CD4-positive, alpha-beta T cell treated with Interleukin-2 at 100 ng/mL for 4 hours (primary cell): ENCODE measurements around the gene HOMER1.
"Not testable (repeated sequence)": the region's sequence is repeated elsewhere in the genome, so short reads cannot be mapped to it uniquely, and the experiment has no call there.

ENCODE experiments used
- DNase-seq: peaks from one replicate; pipeline ENCODE4 v3.0.0-alpha.2; 2020; ENCODE audit warnings: low spot score

The HOMER1 gene

GRCh38 chr5:79517601-79518000, 3.7 kb upstream of the HOMER1 start:
- DNase-seq, result no peak

DNA sequence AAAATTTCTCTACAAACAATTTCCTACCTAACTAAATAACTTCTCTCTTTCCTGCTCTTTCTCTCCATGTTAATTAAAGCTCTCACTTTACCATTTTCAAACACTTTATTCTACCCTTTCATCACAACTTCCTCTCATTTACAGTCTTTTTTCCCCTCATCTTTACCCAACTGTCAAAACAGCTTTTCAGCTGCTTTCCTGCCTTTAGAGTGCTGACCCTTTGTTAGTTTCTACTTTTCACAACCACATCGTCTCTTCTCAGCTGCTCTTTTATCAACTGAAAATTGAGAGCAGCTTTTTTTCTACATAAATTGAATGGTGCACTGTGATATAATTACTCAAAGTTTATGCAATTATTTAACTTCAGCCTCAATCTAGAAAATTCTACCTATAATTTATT, 3.1 kb upstream of the HOMER1 start:
- DNase-seq, result no peak

GRCh38 chr5:79516331-79516730, 2.4 kb upstream of the HOMER1 start:
- DNase-seq, result not testable (repeated sequence)

DNA sequence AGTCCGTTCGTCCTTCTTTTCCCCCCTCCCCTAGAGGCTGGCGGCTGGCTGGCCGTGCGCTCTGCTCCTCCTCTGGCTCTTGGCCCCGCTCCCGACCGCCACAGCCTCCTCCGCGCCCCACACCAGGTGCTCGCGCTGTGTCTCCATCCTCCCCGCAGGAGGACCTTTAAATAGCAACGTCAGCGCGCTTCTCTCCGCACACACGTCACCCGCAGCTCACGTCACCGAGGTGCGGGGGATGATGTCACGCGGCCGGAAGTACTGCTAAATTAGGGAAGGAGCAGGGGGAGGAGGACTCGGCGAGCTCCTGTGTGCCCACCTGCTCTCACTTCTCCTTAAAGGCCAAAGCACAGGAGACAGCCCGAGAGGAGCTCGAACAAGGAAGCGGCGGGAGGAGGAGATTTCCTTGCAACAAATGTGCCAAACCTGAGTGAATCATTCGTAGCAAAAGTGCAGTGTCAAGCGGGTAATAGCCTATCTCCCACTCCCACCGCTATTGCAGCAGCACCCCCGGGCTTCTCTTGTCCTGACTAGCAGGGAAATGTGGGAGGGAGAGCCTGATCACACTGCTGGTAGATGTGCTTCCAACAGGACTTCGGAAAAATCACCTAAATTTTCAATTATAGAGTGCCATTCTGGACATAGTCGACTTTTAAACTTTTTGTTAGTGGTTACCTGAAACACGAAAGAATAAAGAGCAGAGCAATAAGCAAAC, 614 bp upstream of the HOMER1 start:
- DNase-seq, result peak; percentile 90

DNA sequence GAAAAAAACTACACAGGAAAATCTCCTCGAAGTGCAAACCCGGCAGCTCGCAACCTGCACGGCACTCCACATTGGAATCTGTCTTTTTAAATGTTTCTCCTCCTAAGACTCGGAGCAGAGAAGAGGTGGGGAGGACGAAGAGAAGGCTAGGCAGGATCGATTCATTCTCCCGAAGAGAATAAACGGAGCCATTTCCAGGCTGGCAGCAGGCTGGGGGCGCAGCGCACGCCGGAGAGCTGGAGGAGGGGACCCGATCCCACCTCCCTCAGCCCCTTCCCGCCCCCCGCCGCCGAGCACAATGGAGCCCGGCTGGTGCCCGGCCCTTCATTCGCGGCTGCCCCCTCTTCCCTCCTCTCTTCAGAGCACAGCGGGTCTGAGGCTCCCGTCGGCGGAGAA, 628 bp downstream of the HOMER1 start:
- DNase-seq, result no peak

DNA sequence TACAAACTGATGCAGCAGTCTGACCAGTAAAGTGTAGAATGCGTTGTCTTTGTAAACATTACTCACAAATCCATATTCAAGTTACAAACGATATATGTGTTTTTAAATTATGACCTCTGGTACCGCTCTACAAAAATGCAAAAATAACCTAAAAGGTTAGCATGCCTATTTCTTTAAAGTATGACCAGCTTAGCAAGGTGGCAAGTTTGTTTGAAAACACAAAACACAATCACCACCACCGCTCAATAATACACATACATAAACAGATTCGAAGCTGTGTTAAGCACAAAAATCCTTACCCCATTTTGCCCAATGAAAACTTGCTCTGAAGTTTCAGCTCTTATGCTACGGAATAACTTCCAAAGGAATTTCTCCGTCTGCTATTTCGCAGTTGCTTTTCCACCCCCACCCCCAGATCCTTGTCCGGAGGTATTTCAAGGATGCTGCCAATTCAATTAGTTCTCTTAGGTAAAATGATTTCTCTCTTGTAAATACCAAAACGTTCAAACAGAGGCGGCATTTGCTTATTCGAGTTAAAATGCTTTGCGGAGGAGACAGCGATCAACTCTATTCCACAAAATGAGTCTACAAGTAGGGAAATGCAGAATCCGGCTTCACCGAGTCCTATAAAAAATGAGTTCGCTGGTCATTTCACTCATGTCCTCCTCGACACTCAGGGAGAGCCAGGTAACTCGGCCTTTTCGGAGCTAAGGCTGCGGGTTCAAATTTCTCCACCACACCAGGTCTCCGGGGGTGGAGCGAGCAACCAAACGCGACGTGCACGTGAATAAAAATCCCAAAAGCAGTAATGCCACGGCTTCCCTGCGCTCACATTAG, 1.2 kb downstream of the HOMER1 start:
- DNase-seq, result no peak

GRCh38 chr5:79512049-79512448, 1.9 kb downstream of the HOMER1 start:
- DNase-seq, result no peak

GRCh38 chr5:79510638-79511037, 3.3 kb downstream of the HOMER1 start:
- no peak for DNase-seq

DNA sequence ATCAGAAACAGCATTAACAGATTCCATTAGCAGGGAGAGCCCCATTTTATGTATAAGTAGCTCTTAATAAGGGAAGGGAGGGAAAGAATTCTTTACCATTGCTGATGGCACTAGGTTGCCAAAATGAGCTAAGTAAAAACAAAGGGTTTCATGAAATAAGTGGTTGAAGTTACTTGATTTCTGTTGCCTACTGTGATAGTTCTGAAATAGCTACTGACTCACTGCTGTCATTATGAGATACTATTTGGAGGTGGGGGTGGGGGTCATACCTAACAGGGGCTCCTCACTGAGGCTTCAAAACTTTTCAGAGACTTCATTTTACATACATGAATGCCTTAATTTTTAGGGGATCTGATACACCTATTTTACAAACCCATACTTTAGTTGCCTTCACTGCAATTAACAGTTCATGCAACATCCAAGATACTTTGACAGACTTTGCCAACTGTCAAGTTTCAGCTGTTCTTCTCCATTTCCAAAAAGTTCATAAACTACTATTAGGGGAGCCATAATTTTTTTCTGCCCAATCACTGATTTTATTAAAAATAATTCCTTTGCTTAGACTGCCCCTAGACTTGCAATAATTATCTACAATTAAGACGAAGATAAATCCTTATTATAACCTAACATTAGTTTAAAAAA, 4.6 kb downstream of the HOMER1 start:
- no peak for DNase-seq

- no peak for DNase-seq
Measured at GRCh38 chr5:79508794-79509193, 5.1 kb downstream of the HOMER1 start.

DNA sequence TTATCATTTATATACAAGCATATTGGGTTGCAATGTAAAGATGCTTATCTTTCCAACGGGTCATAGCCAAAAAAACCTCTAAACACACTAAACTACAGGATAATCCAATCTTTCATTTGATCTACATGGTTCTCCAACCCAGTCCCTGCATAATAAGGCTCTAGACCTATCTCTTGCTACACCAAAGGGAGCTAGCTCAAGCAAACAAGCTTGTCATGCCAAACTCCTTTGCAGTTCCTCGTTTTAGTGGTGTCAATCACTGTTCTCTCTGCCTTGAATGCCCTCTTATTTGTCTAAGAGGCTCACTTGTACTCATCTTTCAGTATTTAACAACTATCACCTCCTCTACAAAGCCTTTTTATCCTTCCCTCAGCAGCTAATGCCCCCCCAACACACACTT, 5.6 kb downstream of the HOMER1 start:
- no peak for DNase-seq

- DNase-seq, result no peak
Measured at GRCh38 chr5:79507251-79508205, 6.4 kb downstream of the HOMER1 start.

DNA sequence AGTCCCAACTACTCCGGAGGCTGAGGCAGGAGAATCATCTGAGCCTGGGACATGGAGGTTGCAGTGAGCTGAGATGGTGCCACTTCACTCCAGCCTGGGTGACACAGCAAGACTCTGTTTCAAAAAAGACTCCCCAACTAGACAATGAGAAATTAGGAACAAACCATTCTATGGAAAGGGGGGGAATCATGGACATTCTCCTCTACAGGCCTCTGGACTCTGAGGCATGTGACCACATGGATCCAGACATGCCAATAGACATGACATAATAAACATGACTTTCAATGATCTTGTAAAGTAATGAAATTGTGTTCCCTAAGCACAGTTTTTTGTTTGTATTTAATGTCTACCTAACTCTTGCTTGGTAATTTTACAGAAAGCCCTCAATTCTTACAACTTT, 8.8 kb downstream of the HOMER1 start:
- DNase-seq, result no peak

DNA sequence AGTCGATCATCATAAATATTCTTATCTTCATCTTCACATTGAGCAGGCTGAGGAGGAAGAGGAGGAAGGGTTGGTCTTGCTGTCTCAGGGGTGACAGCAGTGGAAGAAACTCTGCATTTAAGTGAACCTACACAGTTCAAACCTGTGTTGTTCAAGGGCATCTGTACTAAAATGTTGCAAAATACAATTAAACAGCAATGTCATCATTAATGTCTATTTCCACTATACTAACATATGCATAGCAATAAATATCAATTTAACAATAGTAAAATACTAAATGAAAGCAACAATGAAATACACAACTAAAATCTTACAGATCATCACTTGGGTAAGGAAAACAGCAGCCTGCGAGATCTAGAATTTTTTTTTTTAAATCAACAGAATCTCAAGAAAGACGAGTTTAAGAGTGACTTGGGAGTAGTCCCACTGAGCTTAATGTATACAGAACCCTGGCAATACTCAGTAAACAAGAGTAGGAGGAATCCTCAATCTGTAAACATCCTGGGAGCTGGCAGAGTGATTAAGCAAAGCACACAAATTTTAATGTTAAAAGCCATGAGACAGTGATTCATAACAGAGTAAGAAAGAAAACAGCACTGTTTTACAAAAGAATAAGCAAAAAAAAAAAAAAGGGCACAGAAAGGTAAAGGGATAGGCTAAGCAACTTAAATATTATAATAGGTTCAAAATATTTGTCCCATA, 10.0 kb downstream of the HOMER1 start:
- no peak for DNase-seq

DNA sequence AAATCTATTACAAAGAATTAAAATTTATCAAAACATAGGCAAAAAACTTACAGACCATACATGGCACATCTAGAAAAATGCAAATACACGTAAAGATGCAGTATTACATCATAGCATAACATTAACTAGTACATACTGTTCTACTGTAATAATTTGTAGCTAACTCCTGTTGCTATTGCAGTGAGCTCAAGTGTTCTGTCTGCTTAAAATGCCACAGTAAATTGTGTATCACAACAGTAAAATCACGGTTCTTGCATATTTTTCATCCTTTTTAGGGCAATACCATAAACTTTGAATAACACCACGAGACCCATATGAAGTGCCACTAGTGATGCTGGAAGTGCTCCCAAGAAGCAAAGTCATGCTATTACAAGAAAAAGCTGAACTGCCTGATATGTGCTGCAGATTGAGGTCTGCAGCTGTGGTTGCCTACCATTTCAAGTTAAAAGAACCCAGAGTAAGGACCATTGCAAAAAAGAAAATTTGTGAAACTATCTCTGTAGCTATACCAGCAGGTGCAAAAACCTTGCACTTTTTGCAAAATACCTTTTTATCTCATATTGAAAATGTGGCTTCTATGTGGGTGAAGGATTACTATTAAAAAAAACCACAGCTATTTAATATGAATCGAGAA, 14.2 kb downstream of the HOMER1 start:
- no peak for DNase-seq

DNA sequence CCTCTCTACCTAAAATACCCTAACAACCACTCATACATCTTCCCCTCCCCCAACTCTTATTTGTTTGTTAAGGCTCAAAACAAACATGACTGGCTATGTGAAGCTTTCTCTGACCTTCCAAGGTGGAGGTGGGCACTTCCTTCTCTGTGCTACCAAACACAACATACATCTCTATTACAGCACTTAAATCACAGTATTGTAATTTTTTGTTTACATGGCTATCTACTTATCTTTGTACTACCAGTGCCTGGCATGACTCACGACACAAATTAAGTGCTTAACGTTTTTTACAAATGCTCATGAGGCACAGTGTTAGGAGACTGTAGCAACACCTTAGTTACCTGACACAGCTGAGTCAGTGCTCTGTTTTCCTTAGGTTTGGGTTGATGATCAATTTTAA, 18.6 kb downstream of the HOMER1 start:
- DNase-seq, result no peak

- no peak for DNase-seq
Measured at GRCh38 chr5:79493596-79494345, 20.2 kb downstream of the HOMER1 start.

DNA sequence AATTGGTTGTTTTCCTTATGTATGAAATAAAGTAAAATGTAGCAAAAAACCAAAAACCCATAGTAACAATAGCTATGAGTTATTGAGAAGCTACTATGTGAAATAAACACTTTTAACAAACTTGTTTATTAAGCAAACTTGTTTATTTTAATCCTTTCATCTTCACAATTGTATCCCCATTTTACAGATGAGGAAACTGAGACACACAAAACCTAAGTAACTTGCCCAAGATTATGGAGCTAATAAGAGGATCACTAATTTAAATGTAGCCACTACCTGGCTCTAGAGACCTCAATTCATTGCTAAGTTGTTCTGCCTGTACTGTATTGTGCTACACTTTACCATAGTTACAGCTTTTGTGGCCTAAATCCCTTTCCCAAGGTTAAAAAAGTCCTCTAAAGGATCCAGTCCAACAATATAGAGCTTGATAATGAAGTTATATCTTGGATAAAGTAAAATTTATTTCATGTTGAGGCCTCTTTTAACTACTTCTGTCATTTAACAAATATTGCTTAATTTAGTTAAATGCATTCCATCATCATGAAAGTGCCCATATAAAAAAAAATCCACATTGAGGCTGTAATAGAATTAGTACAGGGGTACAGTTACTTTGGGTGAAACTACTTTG, 22.1 kb downstream of the HOMER1 start:
- no peak for DNase-seq

- no peak for DNase-seq
Measured at GRCh38 chr5:79490323-79490936, 23.5 kb downstream of the HOMER1 start.
